ENCODE measurements around the gene LAMTOR4. TPM values are rescaled to one million over a fixed set of nuclear protein-coding genes. Genes with fewer than 3 reads are reported as not detected.

LAMTOR4 gene
- total and polyA plus RNA-seq, 2 donors (not counting 1 experiment from before 2014, with no cell fraction given): 214 to 448 TPM

DNA sequence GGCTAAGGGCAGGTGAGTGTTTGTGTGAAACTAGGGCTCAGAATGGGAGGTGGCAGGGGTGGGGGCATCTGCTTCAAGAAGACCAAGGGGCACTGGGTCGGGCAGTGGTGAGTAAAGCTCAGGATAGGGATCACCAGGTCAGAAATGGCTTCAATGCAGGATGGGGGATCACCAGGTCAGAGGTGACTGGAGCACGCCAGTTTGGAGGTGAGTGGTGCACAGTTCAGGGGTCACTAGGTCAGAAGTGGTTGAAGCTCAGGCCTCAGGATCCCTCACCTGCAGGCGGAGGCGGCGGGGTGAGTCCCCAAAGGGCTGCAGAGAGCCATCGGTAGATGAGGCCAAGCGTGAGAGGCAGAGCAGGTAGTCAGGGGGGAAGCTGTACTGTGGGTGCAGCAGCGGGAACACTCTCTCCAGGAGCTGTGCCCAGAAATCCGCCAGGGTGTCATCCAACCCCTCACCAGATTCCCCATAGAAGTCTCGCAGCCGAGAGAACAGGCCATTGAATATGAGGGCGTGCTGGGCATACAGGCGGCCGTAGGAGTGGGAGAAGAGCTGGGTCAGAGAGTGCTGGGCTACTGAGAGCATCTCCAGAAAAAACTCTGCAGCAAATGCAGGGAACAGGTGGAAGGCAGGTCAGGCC is 26.7 kb downstream of the LAMTOR4 start:
- H3K27ac ChIP-seq (ENCODE audit: low read length in 2 of 2): no peak overlapping the region
- Mint-ChIP-seq H3K4me1 (peaks cover 30% of the 10 kb centered on the region), H3K4me3 (peak overlapping the region; percentile 33), H3K27me3 (peaks cover 9% of the 10 kb centered on the region), H3K27ac (peak overlapping the region; percentile 0), H3K9me3 (ENCODE audit: insufficient read depth) (no peaks in the 10 kb centered on the region)
- H3K27me3 ChIP-seq (replicated peaks in 1 of 4; ENCODE audit: control extremely low read depth in 1 of 4, control insufficient read depth in 3 of 4, insufficient read depth in 4 of 4, low read length in 3 of 4): peaks cover 0 to 13% (median 8%) of the 10 kb centered on the region in 4 experiments
- no peak overlapping the region for H3K4me3 ChIP-seq (ENCODE audit: control extremely low read depth in 1 of 5, extremely low read depth in 1 of 5, insufficient read depth in 1 of 5, low read depth in 2 of 5, low read length in 4 of 5)
- intact Hi-C loops (cut with micrococcal nuclease): loop anchor here (5.0 kb wide), 1 partner anchor 37 kb away; no protein-coding TSS in a partner anchor
- H3K36me3 ChIP-seq (replicated peaks in 1 of 2; ENCODE audit: control extremely low read depth in 1 of 2, control insufficient read depth in 1 of 2, extremely low read depth in 1 of 2, insufficient read depth in 2 of 2, low read length in 1 of 2): no peaks in the 10 kb centered on the region
- H2AFZ ChIP-seq (ENCODE audit: insufficient read depth, low read depth, low read length, poor library complexity, severe bottlenecking): no peak overlapping the region
- H4K20me1 ChIP-seq (ENCODE audit: control insufficient read depth, insufficient read depth, low read length, poor library complexity, severe bottlenecking): no peaks in the 10 kb centered on the region
- WGBS (ENCODE audit: insufficient coverage): 92% methylated on average over 12 of the region's 14 CpGs
- peaks cover 0 to 15% (median 6%) of the 10 kb centered on the region in 3 donors for H3K9me3 ChIP-seq (ENCODE audit: control extremely low read depth in 1 of 3, control insufficient read depth in 2 of 3, insufficient read depth in 1 of 3, low read length in 2 of 3)
- DNase-seq (no peak), ATAC-seq (ENCODE audit: low read depth) (no peak)
- no peaks in the 10 kb centered on the region for H3K79me2 ChIP-seq (ENCODE audit: control insufficient read depth, insufficient read depth, low read length)
- ChIA-PET POLR2A (interaction anchor here (0.6 to 0.7 kb wide), 2 partner anchors 18 to 276 kb away, joined by 3 to 4 read pairs; no protein-coding TSS in a partner anchor), CTCF (interaction anchor here (0.7 to 1.7 kb wide), 2 partner anchors 9 to 14 kb away, joined by 3 to 7 read pairs; no protein-coding TSS in a partner anchor)
- H3K4me1 ChIP-seq (ENCODE audit: control insufficient read depth in 2 of 2, insufficient read depth in 2 of 2, low read length in 2 of 2): peaks cover 21 to 30% of the 10 kb centered on the region in 2 donors
- TF ChIP-seq, protein P1, sequence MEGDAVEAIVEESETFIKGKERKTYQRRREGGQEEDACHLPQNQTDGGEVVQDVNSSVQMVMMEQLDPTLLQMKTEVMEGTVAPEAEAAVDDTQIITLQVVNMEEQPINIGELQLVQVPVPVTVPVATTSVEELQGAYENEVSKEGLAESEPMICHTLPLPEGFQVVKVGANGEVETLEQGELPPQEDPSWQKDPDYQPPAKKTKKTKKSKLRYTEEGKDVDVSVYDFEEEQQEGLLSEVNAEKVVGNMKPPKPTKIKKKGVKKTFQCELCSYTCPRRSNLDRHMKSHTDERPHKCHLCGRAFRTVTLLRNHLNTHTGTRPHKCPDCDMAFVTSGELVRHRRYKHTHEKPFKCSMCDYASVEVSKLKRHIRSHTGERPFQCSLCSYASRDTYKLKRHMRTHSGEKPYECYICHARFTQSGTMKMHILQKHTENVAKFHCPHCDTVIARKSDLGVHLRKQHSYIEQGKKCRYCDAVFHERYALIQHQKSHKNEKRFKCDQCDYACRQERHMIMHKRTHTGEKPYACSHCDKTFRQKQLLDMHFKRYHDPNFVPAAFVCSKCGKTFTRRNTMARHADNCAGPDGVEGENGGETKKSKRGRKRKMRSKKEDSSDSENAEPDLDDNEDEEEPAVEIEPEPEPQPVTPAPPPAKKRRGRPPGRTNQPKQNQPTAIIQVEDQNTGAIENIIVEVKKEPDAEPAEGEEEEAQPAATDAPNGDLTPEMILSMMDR (IDR thresholded peaks at IDR 0.05): no peak
- TF ChIP-seq EZH2 (IDR thresholded peaks at IDR 0.05; ENCODE audit: borderline replicate concordance, insufficient read depth, low read depth, low read length, poor library complexity, severe bottlenecking): no peak
- H3K4me2 ChIP-seq (replicated peaks; ENCODE audit: low read depth, low read length, poor library complexity, severe bottlenecking): no peak overlapping the region
- no peak overlapping the region for H3K9ac ChIP-seq (ENCODE audit: low read length)
